DMS 273 (cell line): ENCODE measurements around the gene MCOLN2.
"Not testable (repeated sequence)": the region's sequence is repeated elsewhere in the genome, so short reads cannot be mapped to it uniquely, and the experiment has no call there.

Experiments
- DNase-seq: peaks from one replicate; lab custom pipeline; 2025; ENCODE audit not compliant: unreplicated experiment; lab: John Stamatoyannopoulos, UW

MCOLN2 gene

GRCh38 chr1:84907095-84907827 lies 89.7 kb downstream of the MCOLN2 start:
- no peak for DNase-seq

GRCh38 chr1:84902727-84903126 lies 94.2 kb downstream of the MCOLN2 start:
- DNase-seq: not testable (repeated sequence)

- DNase-seq: no peak
These were observed 96.9 kb downstream of the MCOLN2 start for GRCh38 chr1:84899969-84900368.

DNA sequence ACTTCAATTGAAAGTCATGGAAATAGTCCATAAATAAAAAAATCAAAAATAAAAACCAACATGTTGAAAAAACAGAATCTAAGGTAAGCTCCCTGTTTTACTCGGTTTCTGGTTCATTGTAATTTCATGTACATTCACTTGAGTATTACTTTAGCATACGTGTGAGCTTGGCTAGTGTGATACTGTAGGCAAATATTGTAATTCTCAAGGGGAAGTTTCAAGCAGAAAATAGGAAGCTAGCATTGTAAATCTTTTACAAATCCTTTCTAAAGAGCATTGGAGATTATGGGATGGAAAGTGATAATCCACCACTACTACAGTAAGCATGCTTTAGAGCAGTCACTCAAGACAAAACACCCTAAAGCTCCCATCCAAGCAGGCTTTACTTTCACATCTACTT lies 100.6 kb downstream of the MCOLN2 start:
- no peak for DNase-seq

DNA sequence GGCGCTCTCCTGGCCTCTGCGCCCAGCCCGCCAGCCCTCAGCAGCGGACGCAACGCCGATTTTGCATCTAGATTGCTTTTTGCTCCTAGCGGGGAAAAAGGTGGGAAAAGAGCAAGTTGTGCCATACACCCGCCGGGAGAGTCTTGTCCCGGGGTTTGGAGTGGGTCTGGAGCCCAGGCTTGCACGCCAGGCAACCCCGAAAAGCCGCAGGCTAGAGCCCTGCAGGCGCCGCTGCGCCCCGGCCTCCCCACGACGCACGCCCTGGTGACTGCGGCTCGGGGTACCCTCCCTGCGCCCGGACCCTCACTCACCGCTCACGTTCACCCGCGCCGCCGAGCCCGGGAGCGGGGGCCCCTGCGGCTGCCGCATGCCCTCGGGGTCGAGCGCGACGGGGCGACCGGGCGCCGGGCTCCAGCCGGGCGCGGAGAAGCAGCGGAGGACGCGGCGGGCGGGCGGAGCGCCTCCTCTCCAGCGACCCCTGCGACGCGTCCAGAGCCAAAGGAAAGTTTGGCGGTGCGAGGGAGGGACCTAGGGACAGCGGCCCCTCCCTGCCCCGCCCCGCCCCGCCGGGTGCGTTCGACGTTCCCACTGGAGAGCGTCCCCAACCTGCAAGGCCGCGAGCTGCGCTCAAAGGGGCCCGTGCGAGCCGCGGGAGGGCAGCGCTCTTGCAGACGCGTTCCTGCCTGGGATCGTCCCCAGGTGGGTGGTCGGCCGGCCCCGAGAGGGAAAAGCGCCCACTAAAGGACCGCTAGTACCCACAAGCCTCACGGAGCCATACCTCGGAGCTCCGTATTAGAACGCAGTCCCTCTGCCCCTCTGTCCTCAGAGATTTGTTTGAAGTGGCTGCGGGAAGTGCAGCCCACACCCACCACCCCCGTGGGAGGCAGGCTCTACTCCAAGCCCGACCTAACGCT lies 104.0 kb downstream of the MCOLN2 start, which contains the start of gene LPAR3:
Gene LPAR3, minus strand, starts transcription at position 502 of the 914 bp plus-strand sequence. CDS start 27,086 bp downstream, outside the sequence.
- DNase-seq: peak; percentile 93

GRCh38 chr1:84890566-84890965 lies 106.3 kb downstream of the MCOLN2 start:
- DNase-seq: no peak

DNA sequence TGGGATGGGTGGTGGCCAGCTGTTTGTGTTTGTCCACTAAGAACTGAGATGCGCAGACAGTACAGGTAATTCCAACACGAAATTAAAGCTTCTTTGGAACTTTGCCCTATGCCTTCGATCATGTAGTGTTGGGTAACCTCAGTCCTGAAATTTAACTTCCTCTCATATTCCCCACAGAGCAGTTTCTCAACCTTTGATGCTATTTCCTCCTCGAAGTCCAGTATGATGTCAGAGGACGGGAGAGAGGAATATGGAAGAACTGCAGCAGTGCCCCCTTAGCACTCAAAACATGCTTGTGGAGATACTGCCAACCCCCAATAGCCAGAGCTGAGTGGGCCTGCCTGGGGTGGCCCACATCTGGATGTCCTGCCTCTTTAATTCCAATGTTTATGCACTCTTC lies 107.5 kb downstream of the MCOLN2 start:
- DNase-seq: no peak

GRCh38 chr1:84888753-84889152 lies 108.2 kb downstream of the MCOLN2 start:
- DNase-seq: no peak

DNA sequence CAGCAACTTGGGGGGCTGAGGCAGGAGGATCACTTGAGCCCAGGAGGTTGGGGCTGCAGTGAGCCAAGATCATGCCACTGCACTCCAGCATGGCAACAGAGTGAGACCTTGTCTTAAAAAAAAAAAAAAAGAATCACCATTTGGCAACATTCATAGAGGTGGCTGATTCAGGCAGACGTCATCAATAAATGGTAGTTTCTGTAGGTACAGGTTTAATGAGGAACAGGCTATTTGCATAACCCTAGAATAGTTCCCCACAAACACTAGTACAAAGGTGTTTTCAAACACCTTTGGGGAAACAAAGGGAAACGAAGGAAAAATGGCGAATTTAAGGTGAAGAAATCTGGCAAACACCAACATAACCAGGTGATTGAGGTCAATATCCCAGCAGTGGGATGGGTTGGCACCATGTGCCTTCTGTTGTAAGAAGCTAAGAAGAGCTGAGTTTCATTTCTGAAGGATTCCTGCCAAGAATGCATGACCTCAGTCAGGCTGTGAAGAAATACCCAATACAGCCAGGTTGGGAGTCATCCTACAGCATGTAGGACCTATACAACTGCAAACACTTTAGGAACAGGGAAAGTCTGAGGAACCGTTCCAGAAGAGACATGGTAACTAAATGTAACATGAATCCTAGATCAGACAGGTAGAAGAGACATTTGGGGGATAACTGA lies 109.5 kb downstream of the MCOLN2 start:
- no peak for DNase-seq

- DNase-seq: no peak
These were observed 111.4 kb downstream of the MCOLN2 start for GRCh38 chr1:84885469-84885868.

- no peak for DNase-seq
These were observed 112.1 kb downstream of the MCOLN2 start for GRCh38 chr1:84884671-84885389.

DNA sequence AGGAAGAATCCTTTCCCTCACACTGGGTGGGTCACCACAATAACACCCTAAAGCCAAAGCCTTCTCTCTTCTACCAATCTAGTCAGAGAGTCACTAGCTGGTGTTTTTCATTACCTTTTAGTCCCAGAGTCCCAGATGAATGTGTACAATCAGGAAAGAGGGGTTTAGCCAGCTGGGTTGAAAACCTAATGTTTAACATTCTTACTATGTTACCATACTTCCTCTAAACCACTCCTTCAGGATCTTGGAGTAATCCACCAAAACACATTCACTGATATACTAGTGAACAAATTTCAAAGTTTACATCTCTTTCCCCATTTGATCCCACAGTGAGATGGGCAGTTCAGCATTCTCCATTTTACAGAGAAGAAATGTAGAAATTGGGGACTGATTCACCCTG lies 113.6 kb downstream of the MCOLN2 start:
- DNase-seq: no peak

- no peak for DNase-seq
These were observed 119.3 kb downstream of the MCOLN2 start for GRCh38 chr1:84877592-84877991.

GRCh38 chr1:84876353-84876752 lies 120.6 kb downstream of the MCOLN2 start:
- no peak for DNase-seq
